GM23338 (cell line): ENCODE measurements around the gene RPL41.

Experiments
- CTCF ChIP-seq, 2 experiments: fragments of 200-600 bp in 1 of 2; sonication (generic) in 1 of 2; conservative IDR thresholded peaks; 2 replicates each; pipeline versions ENCODE4 v1.5.1 to v1.6.1; 2016 to 2017; ENCODE audit warnings: antibody characterized with exemption in 2 of 2, low read depth in 2 of 2, mild to moderate bottlenecking in 2 of 2, moderate library complexity in 1 of 2
- POLR2AphosphoS5 ChIP-seq: IDR thresholded peaks from 2 replicates; pipeline ENCODE4 v1.6.1; 2016; ENCODE audit warnings: antibody characterized with exemption, low read depth

- TF ChIP-seq POLR2AphosphoS5 (peak; percentile 100), CTCF (conservative IDR thresholded peaks at IDR 0.05; ENCODE audit: low read depth in 2 of 2) (no peak)
Observed at GRCh38 chr12:56158029-56158925, 41.8 kb downstream of the RPL41 start, which contains the start of gene MYL6.
